Measurements from ENCODE around the gene SH3PXD2A.
"Not testable (repeated sequence)": the region's sequence is repeated elsewhere in the genome, so short reads cannot be mapped to it uniquely, and the experiment has no call there.

Gene SH3PXD2A

DNA sequence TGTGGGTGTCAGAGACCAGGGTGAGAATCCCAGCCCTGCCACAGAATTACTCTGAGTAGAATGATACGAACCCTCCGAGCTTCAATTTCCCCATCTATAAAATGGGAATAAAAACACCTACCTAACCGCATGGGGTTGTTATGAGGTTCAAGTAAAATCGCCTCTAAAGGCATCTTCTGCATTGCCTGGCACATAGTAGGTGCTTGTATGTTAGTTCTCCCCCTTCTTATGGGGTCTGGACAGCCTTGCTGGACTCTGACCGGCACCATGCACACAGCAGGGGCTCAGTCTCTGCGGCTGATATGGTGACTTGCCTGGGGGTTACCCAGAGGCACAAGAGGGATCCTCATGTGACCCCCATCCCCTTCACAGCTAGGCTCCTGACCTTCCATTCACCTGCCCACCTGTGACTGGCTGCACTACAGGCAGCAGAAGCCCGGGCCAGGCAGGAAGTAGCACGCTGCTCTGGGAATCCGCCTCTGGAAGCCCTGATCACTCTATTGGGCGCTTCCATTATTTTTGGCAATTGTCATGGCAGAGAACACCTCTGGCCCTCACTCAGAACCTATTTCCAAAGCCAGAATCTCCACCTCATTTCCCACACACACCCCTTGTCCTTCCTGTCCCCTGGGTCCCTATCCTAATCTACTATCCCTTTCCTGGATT is 6.0 kb downstream of the SH3PXD2A start:
- no peak for DNase-seq
- no peak for TF ChIP-seq GATA1 (IDR thresholded peaks at IDR 0.05; ENCODE audit: low read depth, low read length)
- TF ChIP-seq POLR2A (IDR thresholded peaks at IDR 0.05; ENCODE audit: low read length): no peak

DNA sequence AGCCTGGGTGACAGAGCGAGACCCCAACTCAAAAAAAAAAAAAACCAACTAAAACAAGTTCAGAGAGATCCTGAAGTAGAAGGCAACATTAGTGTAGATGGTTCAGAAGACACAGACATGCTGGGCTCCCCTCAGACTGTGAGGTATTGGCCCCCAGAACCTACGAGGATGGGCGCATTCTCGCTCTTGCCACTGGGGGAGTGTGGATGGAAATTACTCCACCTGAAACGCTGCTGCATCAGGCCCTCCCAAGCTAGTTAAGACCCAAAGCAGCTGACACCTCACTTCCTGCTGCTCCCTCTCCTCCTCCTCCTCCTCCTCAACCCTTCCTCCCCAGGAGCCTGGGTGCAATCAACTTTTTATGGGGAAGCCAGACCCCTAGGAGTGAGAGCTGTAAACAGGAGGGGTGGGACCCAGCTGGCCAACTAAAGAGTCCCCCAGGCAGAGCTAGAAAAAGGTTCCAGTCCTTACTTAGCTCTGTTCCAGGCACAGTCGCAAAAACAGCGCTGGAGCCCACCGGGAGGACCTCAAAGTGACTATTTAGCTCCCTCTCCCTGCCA is 7.4 kb downstream of the SH3PXD2A start:
- DNase-seq: no peak
- TF ChIP-seq GATA1 (IDR thresholded peaks at IDR 0.05; ENCODE audit: low read depth, low read length) (no peak), POLR2A (IDR thresholded peaks at IDR 0.05; ENCODE audit: low read length) (no peak)

DNA sequence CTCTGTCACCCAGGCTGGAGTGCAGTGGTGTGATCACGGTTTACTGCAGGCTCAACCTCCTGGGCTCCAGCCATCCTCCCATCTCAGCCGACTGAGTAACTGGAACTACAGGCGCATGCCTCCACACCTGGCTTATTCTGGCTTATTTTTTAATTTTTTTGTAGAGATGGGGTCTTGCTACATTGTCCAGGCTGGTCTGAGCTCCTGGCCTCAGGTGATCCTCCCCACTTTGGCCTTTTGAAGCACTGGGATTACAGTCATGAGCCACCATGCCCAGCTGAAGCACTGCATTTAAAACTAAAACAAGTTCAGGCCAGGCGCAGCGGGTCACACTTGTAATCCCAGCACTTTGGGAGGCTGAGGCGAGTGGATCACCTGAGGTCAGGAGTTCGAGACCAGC is 8.0 kb downstream of the SH3PXD2A start:
- no peak for DNase-seq
- no peak for TF ChIP-seq GATA1 (IDR thresholded peaks at IDR 0.05; ENCODE audit: low read depth, low read length)
- TF ChIP-seq POLR2A (IDR thresholded peaks at IDR 0.05; ENCODE audit: low read length): no peak

DNA sequence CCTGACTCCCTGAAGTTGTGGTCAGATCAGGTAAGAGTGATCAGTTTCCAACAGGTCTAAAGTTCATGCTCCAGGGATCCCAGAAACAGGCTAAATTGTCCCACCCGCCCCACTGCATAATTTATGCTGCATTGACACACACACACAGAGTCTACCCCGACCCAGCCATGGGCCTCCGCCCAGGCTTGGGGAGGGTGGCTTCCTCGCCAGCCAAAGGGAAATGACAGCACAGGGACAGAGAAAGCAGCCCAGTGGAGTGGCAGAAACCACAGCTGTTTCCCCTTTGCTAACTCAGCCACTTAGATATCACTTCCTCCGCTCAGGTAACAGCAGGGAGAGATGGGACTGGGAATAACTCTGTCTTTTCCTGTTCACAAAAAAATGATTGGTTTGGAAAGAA is 9.4 kb downstream of the SH3PXD2A start:
- DNase-seq: no peak
- no peak for TF ChIP-seq POLR2A (IDR thresholded peaks at IDR 0.05; ENCODE audit: low read length)
- no peak for TF ChIP-seq GATA1 (IDR thresholded peaks at IDR 0.05; ENCODE audit: low read depth, low read length)

GRCh38 chr10:103845346-103845745 is 10.0 kb downstream of the SH3PXD2A start:
- DNase-seq: not testable (repeated sequence)

GRCh38 chr10:103843854-103844570 is 11.4 kb downstream of the SH3PXD2A start:
- TF ChIP-seq POLR2A (IDR thresholded peaks at IDR 0.05; ENCODE audit: low read length): no peak
- TF ChIP-seq GATA1 (IDR thresholded peaks at IDR 0.05; ENCODE audit: low read depth, low read length): no peak

GRCh38 chr10:103843045-103843444 is 12.3 kb downstream of the SH3PXD2A start:
- TF ChIP-seq POLR2A (IDR thresholded peaks at IDR 0.05; ENCODE audit: low read length) (no peak), GATA1 (IDR thresholded peaks at IDR 0.05; ENCODE audit: low read depth, low read length) (no peak)
- DNase-seq: no peak

More at GRCh38 chr10:103843854-103844570, 11.4 kb downstream of the SH3PXD2A start:
- no peak for DNase-seq

DNA sequence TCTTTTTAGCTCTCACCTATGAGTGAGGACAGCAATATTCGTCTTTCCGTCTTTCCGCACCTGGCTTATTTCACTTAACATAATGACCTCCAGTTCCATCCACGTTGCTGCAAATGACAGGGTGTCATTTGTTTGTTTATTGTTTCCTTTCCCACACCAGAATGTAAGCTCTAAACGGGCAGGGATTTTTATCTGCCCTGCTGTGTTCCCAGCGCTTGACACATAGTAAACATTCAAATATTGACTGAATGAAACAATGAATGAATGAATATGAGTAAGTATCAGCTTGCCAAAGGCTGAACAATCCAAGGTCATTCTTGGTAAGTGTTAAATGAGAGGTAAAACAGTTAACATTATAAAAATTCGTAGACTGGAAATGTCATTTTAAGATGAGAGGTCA is 12.8 kb downstream of the SH3PXD2A start:
- no peak for DNase-seq
- TF ChIP-seq GATA1 (IDR thresholded peaks at IDR 0.05; ENCODE audit: low read depth, low read length) (no peak), POLR2A (IDR thresholded peaks at IDR 0.05; ENCODE audit: low read length) (no peak)

- no peak for DNase-seq
- no peak for TF ChIP-seq GATA1 (IDR thresholded peaks at IDR 0.05; ENCODE audit: low read depth, low read length)
- TF ChIP-seq POLR2A (IDR thresholded peaks at IDR 0.05; ENCODE audit: low read length): no peak
These were observed 13.9 kb downstream of the SH3PXD2A start for GRCh38 chr10:103841519-103841918.

GRCh38 chr10:103840740-103841070 is 14.7 kb downstream of the SH3PXD2A start:
- TF ChIP-seq GATA1 (IDR thresholded peaks at IDR 0.05; ENCODE audit: low read depth, low read length) (no peak), POLR2A (IDR thresholded peaks at IDR 0.05; ENCODE audit: low read length) (no peak)

GRCh38 chr10:103839872-103840739 is 15.3 kb downstream of the SH3PXD2A start:
- DNase-seq: no peak
- TF ChIP-seq GATA1 (IDR thresholded peaks at IDR 0.05; ENCODE audit: low read depth, low read length) (no peak), POLR2A (IDR thresholded peaks at IDR 0.05; ENCODE audit: low read length) (no peak)

More at GRCh38 chr10:103840740-103841070, 14.7 kb downstream of the SH3PXD2A start:
- DNase-seq: no peak

DNA sequence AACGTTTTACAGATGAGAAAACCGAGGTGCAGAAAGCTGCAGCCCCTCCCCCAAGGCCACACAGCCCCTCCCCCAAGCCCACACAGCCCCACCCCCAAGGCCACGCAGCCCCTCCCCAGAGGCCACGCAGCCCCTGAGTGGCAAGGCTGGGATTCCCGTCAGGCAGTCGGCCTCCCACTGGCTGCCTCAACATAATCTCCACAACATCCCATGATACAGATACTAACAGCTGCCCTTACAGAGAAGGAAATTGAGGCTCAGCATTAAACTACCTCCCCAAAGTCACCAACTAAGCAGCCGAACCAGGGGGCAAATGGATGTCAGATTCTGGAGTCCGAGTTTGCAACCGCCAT is 15.9 kb downstream of the SH3PXD2A start:
- TF ChIP-seq GATA1 (IDR thresholded peaks at IDR 0.05; ENCODE audit: low read depth, low read length) (no peak), POLR2A (IDR thresholded peaks at IDR 0.05; ENCODE audit: low read length) (no peak)

DNA sequence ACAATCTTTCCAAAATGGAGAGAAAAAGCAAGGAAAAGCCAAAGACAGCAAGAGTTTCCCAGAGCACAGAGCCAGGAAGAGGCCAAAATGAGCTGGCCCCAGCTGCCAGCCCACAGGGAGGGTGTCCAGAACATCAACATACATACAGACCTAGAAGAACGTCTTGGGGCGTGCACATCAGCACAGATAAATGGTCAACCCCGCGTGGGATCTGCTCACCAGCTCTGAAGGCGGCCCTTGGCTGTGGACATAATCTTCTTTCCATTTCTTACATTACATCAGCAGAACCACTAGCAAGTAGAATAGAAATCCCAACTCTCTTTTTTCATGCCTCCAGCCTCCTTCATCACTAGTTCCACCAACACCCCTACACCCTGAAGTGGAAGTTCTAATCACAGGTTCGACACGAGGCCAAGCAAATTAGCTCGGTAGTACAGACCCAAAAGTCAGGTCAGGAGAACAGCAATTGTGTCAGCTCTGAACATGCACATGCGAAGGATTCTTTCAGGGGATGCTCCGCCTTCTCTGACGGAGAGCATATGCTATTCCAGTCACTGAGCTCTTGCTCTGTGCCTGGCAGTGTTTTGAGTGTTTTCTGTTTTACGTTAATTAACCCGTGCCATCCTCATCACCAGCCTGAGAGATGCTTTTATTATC is 16.4 kb downstream of the SH3PXD2A start:
- TF ChIP-seq GATA1 (IDR thresholded peaks at IDR 0.05; ENCODE audit: low read depth, low read length) (no peak), POLR2A (IDR thresholded peaks at IDR 0.05; ENCODE audit: low read length) (no peak)
- DNase-seq: no peak

More for the DNA sequence above, 15.9 kb downstream of the SH3PXD2A start:
- DNase-seq: no peak

- TF ChIP-seq POLR2A (IDR thresholded peaks at IDR 0.05; ENCODE audit: low read length): no peak
- no peak for TF ChIP-seq GATA1 (IDR thresholded peaks at IDR 0.05; ENCODE audit: low read depth, low read length)
- DNase-seq: no peak
These were observed 17.3 kb downstream of the SH3PXD2A start for GRCh38 chr10:103838070-103838395.
